Stimulated activated CD4-positive, alpha-beta T cell treated with anti-CD3 and anti-CD28 coated beads, Interleukin-2, amount 100 ng/mL, for 48 hours (primary cell): ENCODE measurements around the gene ZNF697.
"Not testable (repeated sequence)": the region's sequence is repeated elsewhere in the genome, so short reads cannot be mapped to it uniquely, and the experiment has no call there.

Source experiments
- DNase-seq, 2 donors: peaks; one replicate each; pipeline ENCODE4 v3.0.0-alpha.2; 2020

ZNF697 gene

DNA sequence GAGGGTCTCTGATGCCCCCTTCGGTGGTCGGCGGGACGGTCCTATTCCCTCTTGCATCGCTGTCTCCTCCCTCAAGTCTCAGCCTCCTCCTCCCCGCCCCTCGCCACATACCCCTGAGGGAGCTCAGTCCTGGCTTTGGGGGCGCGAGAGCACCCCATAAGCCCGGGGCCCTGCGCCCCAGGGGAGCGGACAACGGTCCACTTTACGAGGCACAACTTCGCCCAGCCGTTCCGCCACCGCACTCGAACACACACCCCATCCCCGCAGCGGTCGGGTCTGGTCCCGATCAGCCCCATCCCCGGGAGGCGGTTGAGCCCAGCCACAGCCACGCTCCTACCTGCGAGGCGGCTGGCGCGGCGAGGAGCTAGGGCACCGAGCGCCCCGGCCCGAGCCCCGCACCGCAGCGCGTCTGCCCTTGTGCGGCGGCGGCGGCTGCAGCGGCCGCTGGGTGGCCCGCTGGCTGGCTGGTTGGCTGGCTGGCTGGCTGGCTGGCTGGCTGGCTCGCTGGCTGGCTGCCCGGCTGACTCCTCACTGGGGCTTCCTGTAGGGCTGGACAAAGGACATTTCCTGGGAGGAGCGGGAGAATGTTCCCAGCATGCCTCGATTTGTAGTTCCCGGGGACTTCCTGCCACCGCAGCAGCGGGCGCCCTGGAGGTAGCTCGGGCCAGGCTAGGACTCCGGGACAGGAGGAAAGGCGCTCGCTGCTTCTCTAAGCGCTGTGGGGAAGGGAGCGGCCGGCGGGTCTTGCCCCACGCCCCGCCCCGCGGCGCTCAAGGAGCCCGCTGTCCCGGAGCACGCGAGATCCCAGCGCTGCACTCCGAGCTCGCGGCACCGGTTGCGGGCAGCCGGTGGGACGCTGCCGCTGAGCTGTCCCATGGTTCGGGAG, at the start of gene ZNF697:
Gene ZNF697, minus strand, starts transcription at position 533 of the 886 bp plus-strand sequence. CDS start 22,166 bp downstream, outside the sequence.
- peak; percentile 27 to 39 for DNase-seq

DNA sequence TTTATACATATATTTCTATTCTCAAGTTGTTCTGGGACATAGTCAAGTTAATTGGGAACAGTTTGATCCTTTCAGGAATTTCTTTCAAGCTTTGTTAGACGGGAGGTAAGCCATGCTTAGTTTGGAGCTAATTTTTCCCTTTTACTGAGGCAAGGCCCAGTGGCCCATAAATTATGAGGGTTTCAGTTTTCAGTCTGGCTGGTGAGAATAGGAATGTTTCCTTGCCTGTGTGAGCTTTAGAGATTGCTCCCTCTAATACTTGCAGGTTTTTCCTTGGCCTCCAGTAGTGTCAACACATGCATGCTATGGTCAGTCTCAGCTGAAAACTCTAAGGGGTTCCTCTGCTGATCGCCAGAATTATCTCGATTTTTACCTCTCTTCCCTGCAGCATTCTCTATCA, 49.5 kb upstream of the ZNF697 start:
- DNase-seq = no peak

DNA sequence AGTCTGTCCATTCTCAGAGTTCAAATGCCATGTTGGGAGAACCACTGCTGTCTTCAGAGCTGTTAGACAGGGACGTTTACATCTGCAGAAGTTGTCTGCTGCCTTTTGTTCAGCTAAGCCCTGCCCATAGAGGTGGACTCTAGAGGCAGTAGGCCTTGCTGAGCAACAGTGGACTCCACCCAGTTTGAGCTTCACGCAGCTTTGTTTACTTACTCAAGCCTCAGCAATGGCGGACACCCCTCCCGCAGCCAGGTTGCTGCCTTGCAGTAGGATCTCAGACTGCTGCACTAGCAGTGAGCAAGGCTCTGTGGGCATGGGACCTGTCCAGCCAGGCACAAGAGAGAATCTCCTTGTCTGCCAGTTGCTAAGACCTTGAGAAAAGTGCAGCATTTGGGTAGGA, 48.8 kb upstream of the ZNF697 start:
- DNase-seq = not testable (repeated sequence)

DNA sequence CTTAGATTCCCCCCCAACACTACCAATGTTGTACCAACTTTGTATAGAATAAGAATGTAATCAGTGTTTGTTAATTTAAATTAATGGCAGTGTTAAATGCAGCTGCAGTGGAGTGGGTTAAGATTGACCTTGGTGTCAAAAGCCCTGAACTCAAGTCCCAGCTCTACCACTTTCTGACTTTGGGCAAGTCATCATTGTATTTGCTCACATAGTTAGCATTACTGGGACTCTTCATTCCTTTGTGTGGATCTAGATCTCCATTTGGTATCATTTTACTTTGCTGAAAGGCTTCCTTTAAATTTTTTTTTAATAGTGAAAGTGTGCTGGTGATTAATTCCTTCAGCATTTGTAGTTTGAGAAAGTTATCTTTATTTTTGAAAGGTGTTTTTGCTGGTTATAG, 41.4 kb upstream of the ZNF697 start:
- DNase-seq = no peak

DNA sequence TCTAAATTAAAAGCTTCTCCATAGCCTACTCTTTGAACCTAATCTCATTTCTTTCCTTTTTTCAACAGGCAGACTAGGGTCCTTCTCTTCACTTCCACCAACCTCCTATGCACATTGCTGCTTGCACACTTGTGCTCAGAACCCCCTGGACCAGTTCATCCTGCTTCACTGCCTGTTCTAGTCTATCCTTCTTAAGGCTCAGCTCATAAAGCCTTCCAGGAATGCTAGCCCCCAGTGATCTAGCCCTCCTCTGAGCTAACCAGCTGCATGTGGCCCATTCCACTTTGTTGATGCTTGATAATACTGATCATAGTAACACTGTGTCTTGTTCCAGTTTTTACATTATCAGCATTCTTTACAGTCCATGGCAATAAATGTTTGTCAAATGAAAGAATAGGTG, 40.7 kb upstream of the ZNF697 start:
- DNase-seq = no peak

DNA sequence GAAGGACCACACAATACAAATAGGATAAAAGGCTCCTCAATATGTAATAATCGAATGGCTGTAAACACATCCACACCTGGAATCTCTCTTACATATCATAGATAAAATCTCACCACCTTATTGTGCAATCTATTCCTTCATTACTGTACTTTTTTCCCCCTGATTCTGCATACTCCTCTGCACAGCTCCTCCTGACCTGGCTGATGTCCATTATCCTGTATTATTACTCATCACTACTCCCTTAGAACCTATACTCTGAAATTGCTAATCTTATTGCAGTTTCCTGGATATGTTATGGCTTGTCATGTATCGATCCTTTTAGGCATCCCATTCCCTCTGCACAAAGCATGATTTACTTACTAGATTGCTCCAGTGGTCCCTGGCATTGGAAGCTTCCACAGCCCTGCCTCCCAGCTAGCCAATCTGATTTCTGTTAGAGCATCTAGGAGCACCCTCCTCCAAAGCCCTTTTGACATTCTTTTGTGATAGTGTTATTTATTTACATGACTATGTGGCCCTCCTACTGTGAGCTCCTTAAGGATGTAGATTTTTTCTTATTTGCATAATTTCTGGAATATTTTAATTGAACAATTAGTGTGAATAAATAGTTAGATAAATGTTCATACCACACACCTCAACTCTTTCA, 39.5 kb upstream of the ZNF697 start:
- no peak for DNase-seq

DNA sequence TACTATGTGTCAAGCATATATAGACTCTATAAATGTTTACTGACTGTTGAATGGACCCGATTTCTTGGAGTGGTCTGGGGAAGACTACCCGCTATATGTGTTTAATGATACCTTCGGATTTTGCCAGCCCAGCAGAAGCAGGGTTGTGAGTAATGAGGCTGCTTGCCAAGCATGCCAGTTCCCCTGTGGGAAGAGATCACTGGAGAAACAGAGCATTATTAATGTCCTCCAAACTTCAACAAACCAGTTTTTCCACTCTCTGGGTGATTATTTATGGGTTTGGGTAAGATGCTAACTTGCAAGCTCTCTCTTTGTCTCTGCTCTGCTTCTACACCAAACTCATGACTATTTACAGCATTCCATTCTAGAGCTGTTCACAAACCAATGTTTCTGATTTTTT, 38.6 kb upstream of the ZNF697 start:
- DNase-seq = no peak

DNA sequence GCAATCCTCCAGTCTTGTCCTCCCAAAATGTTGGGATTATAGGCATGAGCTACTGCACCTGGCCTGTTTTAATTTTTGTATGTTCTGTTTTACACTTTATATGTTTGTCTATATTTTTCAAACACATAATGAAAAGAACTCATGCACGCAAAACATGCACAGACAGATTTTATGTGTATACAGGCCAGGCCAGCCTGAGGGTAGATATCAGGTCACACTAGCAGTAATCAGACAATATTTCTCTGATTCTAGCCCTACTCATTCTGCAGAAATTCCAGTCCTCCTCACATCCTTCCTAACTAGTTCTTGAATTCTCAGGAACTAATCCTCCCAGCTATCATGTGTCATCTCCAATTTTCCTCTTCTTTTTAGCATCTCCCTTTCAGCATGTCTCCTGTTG, 35.8 kb upstream of the ZNF697 start:
- DNase-seq = no peak

DNA sequence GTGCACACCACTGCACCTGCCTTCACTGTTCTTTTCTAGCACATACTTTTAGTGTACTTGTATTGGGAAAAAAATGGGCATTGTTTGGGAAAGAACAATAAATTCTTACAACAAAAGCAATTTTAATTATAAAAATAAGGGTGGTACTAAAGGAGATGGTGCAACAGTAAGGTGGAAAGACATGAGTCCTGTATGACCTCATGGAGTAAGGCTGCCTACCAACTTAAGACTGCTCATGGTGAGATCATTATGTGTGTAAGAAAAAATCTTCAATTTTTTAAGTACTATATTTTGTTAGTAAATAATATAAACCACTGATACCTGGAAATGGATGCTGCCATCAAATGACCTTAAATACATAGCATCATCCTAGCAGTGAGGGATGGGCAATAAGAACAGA, 34.1 kb upstream of the ZNF697 start:
- DNase-seq = no peak

DNA sequence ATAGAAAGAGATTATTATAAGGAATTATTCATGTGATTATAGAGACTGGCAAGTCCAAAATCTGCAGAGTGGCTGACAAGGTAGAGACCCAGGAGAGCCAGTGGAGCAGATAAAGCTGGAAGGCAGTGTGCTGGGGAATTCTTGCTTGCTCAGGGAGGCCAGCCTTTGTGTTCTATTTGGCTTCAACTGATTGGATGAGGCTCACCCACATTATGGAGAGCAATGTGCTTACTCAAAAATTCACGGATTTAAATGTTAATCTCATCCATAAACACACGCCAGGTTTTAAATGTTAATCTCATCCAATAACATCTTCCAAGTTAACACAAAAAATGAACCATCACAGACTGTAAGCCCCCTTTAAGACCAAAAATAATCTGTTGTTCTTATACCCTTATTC, 33.5 kb upstream of the ZNF697 start:
- no peak for DNase-seq

DNA sequence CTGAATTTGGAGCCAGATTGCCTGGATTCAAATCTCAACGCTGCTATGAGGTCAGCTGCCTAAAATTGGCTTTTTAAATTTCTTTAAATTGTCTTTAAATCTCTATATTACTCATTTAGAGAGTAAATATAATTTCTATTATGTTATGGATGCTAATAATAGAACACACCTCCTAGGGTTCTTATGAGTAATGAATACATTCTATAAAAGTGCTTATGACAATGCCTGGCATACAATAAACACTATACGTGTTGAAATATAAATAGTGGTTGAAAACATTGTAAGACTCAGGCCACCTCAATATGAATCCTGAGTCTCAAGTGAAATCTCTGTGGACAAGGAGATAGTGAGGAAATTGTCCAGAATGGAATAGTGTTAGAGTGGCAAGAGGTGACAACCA, 32.7 kb upstream of the ZNF697 start:
- DNase-seq = no peak

DNA sequence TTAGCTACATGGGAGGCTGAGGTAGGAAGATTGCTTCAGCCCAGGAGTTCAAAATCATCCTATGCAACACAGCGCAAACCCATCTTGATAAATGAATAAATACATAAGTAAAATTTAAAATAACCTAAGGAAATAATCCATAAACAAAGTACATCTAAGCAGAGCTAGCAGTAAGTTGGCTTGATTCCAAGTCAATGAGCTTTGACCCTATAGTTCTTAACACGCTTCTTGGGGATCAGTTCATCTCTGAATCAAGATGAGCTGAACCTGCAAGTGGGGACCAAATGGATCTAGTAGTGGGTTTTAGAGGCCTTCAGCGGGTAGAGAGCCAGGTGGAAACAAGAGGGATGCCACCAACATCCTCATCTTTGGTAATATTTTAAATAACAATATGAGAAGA, 32.1 kb upstream of the ZNF697 start:
- DNase-seq = no peak

DNA sequence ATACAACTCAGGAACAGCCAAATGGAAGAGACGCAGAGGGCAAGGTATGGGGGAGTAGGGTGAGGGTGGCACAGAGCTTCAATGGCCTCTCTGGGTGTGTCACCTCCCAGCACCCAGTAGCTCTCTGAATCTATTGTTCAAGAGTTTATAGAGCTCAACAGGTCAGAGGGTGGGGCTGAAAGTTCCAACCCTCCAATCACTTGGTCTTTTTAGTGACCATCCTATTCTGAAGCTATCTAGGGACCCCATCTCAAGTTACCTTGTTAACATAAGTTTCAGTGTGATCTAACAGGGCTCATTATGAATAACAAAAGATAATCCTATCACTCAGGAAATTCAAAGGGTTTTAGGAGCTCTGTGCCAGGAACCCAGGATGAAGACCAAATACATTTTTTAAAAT, 31.2 kb upstream of the ZNF697 start:
- no peak for DNase-seq

DNA sequence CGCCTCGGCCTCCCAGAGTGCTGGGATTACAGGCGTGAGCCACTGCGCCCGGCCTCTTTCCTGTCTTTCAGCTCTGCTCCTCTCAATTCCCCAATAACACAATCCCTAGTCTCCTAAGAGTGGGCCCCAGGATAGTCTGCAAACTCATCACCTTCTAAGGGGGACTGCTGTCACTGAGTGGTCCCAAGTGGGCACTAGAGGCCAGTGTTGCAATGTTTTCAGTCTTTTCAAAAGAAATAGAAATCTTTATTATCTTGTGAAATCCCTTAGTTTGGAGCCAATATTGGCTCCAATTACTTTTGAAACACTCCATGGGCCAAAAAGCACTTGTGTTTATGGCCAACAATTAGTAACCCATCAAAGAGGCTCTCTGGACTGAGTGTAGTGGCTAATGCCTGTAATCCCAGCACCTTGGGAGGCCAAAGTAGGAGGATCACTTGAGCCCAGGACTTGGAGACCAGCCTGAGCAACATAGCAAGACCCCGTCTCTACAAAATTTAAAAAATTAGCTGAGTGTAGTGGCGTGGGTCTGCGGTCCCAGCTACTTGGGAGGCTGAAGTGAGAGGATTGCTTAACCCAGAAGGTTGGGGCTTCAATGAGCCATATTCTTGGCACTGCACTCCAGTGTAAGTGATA, 28.6 kb upstream of the ZNF697 start:
- no peak for DNase-seq

DNA sequence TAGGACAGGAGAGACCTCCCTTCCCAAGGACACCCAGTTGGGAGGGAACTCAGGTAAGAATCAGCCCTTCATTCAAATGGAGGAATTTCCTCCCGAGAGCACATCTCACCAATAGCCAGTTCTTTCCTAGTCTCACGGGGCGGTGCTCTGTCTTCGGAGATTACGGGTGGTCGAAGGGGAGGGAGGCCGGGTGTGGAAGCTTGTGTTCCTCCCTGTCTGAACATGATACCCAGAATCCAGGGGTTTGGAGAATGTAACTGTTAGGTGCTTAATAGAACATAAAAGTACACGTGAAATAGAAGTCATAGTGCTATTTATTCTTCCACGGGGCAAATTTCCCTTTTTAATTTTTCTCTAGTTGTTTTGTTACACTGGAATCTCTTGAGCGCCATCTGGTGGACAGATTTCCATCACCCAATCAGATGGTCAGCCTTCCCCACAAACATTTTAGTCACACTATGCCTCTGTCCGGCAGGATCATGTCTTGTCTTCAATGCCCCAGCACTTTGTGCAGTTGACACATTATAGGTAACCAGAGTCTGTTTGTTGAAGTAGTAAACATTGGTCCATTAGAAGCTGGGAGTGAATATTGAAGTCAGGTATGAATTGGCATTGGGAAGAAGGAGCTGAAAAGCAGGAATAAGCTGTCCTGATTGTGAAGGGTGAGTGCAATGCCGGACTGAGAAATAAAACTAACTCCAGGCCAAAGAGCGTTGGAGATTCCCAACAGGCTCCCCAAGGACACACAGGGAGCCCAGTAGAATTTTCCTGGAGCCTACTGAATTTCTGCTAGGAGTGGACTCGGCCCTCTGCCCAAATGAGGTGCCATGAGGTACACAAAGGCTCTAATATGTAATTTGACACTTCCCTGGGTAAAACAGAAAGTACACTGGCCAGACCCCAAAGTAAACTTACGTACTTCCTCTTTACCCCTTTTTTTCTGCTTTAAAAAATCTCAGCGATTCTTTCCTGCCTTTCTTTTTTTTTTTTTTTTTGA, 27.6 kb upstream of the ZNF697 start:
- peak; percentile 75 to 76 for DNase-seq

DNA sequence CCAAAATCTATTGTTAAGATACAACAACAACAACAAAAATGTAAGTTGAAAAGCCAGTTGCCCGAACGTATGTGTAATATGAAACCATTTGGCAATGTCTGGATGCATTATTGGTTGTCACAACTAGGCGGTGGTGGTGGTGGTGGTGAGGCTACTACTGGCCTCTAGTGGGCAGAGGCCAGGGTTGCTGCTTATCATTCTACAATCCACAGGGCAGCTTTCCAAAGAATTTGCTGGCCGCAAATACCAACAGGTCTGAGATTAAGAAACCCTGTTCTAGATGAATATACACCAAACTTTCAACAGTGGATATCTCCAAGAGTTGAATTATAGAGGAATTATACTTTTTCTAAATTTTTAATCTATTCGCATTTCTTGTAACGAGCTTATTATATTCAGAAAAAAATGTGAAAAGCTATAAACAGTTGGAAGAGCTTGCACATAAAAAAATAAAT, 26.8 kb upstream of the ZNF697 start:
- DNase-seq = peak in 1 of 2 donors; percentile 27

DNA sequence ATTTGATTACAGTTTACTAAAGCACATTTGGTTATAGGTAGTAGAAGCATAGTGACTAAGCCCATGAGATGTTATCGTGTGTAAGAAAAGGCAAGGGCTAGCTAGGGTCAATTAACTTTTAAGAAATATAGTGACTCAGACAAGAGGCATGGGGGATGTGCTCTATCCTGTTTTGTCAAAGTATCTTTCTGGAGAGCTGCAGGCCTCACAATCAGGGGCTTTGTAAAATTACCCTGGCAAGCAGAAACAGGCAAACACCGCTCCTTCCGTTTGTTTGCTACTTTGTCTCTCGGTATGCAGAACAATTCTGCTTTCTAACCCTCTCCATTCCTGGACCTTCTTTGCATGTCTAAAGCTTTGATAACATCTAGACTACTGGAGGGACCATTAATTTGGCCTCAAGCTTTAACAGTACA, 26.1 kb upstream of the ZNF697 start:
- no peak for DNase-seq

DNA sequence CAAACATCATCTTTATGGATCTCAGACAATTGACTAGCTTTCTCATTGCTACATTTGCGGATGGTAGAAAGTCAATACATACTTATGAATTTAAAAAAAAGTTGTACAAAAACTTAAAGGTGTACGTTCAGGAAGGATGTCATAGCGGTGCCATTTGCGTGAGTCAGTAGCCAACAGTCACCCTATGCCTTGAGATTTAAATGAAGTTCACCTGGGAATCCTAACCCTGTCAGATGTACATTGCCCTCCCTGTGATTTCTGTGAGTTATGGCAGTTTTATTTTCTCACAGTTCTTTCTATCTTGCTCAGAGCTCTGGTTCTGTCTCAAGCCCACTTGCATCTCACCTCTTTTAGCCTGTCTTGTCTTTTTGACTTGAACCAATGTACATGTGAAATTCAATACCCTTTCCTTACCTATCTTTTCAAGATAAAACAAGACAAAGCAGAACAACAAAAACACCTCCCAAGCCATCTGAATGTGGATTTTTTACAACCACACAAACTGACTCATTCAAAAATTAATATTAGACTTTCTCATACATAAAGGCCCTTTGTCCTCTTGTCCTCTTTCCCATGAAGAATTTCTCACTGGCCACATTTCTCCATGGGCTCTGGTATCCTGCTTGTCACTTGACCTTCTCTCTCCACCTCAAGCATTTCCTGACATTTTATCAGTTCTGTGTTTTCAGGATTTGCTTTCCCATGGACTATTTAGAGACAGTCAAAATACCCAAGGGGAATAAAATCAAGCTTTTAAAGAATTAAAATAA, 25.3 kb upstream of the ZNF697 start:
- no peak for DNase-seq

DNA sequence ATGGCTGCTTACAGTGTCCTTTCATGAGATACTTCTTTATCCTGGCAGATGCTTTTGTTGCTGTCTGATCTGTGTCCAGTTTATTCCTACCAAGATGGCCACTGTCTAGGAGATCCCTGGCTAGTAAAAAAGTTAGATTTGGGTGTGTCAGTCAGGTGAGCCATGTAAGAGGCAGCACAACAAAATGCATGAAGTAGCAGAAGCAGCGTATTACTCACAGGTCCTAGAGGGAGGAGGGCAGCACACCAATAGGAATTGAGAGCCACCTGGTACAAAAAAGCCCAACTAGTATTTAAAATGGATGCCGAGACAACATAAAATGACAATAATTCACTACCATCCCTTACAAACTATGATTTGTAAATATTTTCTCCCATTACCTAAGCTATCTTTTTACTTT, 22.8 kb upstream of the ZNF697 start:
- DNase-seq = no peak

DNA sequence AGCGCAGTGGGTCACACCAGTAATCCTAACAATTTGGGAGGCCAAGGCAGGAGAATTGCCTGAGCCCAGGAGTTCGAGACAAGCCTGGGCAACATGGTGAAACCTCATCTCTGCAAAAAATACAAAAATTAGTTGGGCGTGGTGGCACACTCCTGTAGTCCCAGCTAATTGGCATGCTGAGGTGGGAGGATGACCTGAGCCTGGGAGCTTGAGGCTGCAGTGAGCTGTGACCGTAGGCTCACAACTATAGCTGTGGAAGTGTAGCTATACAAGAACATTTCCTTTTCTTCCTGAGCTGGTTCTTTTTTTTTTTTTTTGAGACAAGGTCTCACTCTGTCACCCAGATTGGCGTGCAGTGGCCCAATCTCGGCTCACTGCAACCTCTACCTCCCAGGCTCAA, 19.1 kb upstream of the ZNF697 start:
- DNase-seq = no peak

DNA sequence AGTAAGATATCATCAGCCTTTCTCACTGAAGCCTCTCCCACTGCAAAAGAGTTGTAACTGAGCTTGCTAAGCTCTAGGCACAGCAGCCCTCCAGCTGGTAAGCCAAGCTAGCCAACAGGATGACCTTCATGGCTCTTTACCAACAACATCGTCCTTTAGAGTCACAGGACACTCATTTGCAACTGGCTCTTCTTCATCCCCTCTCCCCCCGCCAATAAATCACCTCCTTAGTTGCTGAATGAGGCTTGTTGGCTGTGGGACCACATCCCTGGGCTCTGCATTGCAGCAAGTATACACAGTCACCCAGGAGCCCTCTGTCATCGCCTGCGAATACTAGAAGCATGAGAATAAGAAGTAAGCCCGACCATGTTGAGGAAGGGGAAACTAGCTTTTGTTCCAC, 16.0 kb upstream of the ZNF697 start:
- DNase-seq = no peak

DNA sequence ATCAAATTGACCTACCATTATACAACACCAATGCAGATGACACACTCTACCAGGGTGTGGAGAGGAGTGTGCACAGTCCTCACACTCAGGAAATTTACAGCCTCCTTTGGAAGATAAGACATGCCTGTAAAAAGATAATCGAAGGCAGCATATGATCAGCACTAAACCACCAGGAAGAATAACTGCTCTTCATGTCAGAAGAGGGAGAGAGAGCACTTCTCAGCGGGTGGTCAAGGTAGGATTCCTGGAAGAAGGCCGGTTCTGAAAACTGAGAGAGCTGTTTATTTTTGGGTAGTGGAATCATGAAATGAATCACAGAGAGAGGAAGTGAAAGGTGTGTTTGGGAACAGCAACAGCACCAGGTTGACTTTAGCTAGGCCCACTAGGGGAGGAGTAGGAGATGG, 14.0 kb upstream of the ZNF697 start:
- no peak for DNase-seq
